H9 (cell line): Measurements from ENCODE around the gene TUBGCP6. TPM values are rescaled to one million over a fixed set of nuclear protein-coding genes. Genes with fewer than 3 reads are reported as not detected.

ENCODE experiments used
- DNase-seq: peaks from one replicate; pipeline ENCODE4 v3.0.0-alpha.2; 2017
- H2AFZ ChIP-seq: one replicate; pipeline ENCODE4 v1.6.1; 2013; ENCODE audit warnings: mild to moderate bottlenecking, low read length, control low read depth, moderate library complexity
- H2AK5ac ChIP-seq: 2 replicates; pipeline ENCODE4 v1.6.1; 2013; ENCODE audit warnings: low read length, control low read depth, mixed read lengths; ENCODE audit not compliant: insufficient read length
- H2BK120ac ChIP-seq: one replicate; pipeline ENCODE4 v1.6.1; 2013; ENCODE audit warnings: low read depth, mild to moderate bottlenecking, low read length, control low read depth, inconsistent platforms; ENCODE audit not compliant: poor library complexity, severe bottlenecking
- H2BK12ac ChIP-seq: 2 replicates; pipeline ENCODE4 v1.6.1; 2013; ENCODE audit warnings: low read length, control low read depth, mixed read lengths, low read depth; ENCODE audit not compliant: insufficient read length
- H2BK15ac ChIP-seq: 2 replicates; pipeline ENCODE4 v1.6.1; 2013; ENCODE audit warnings: low read depth, low read length, control low read depth
- H2BK20ac ChIP-seq: one replicate; pipeline ENCODE4 v1.6.1; 2013; ENCODE audit warnings: low read depth, mild to moderate bottlenecking, low read length, control low read depth, inconsistent platforms; ENCODE audit not compliant: poor library complexity, severe bottlenecking
- H2BK5ac ChIP-seq: 2 replicates; pipeline ENCODE4 v1.6.1; 2013; ENCODE audit warnings: low read length, control low read depth, mixed read lengths; ENCODE audit not compliant: insufficient read length
- H3K14ac ChIP-seq: 2 replicates; pipeline ENCODE4 v1.6.1; 2013; ENCODE audit warnings: low read length, control low read depth; ENCODE audit not compliant: insufficient read depth
- H3K18ac ChIP-seq: 2 replicates; pipeline ENCODE4 v1.6.1; 2013; ENCODE audit warnings: low read depth, mild to moderate bottlenecking, mixed read lengths, low read length, control low read depth; ENCODE audit not compliant: insufficient read length
- H3K23ac ChIP-seq: 2 replicates; pipeline ENCODE4 v1.6.1; 2013; ENCODE audit warnings: low read length, control low read depth, mixed read lengths, low read depth; ENCODE audit not compliant: insufficient read length
- H3K23me2 ChIP-seq: 2 replicates; pipeline ENCODE4 v1.6.1; 2013; ENCODE audit warnings: low read depth, mild to moderate bottlenecking, mixed read lengths, low read length, control low read depth; ENCODE audit not compliant: insufficient read length, poor library complexity, severe bottlenecking
- H3K27ac ChIP-seq: 2 replicates; pipeline ENCODE4 v1.5.1; 2013; ENCODE audit warnings: low read length, control low read depth, mixed read lengths, low read depth; ENCODE audit not compliant: insufficient read length
- H3K27me3 ChIP-seq: 2 replicates; pipeline ENCODE4 v1.6.1; 2013; ENCODE audit warnings: low read length, control low read depth, inconsistent platforms; ENCODE audit not compliant: insufficient read depth
- H3K4ac ChIP-seq: 2 replicates; pipeline ENCODE4 v1.6.1; 2013; ENCODE audit warnings: low read depth, mild to moderate bottlenecking, control low read depth, inconsistent platforms, low read length, moderate library complexity
- H3K4me1 ChIP-seq: 2 replicates; pipeline ENCODE4 v1.6.1; 2013; ENCODE audit warnings: low read length, control low read depth, inconsistent platforms; ENCODE audit not compliant: insufficient read depth
- H3K4me2 ChIP-seq: 2 replicates; pipeline ENCODE4 v1.6.1; 2013; ENCODE audit warnings: low read length, control low read depth, mixed read lengths; ENCODE audit not compliant: insufficient read length, insufficient read depth
- H3K56ac ChIP-seq: 2 replicates; pipeline ENCODE4 v1.6.1; 2013; ENCODE audit warnings: low read depth, mild to moderate bottlenecking, mixed read lengths, low read length, control low read depth; ENCODE audit not compliant: insufficient read length
- H3K79me1 ChIP-seq: 2 replicates; pipeline ENCODE4 v1.6.1; 2013; ENCODE audit warnings: low read depth, mild to moderate bottlenecking, moderate library complexity, low read length, control low read depth, inconsistent platforms; ENCODE audit not compliant: insufficient read depth, poor library complexity, severe bottlenecking
- H3K79me2 ChIP-seq: 2 replicates; pipeline ENCODE4 v1.6.1; 2013; ENCODE audit warnings: low read length, control low read depth, inconsistent platforms; ENCODE audit not compliant: insufficient read depth
- H3K9ac ChIP-seq: 2 replicates; pipeline ENCODE4 v1.6.1; 2013; ENCODE audit warnings: low read length, control low read depth, mixed read lengths; ENCODE audit not compliant: insufficient read length; ENCODE audit errors: extremely low read depth
- H3K9me3 ChIP-seq: one replicate; pipeline ENCODE4 v1.6.1; 2013; ENCODE audit warnings: low read depth, low read length, inconsistent platforms; ENCODE audit not compliant: control insufficient read depth
- H3T11ph ChIP-seq: one replicate; pipeline ENCODE4 v1.6.1; 2013; ENCODE audit warnings: mild to moderate bottlenecking, low read length, control low read depth, inconsistent platforms
- H4K20me1 ChIP-seq: one replicate; pipeline ENCODE4 v1.6.1; 2013; ENCODE audit not compliant: control insufficient read depth, insufficient read length, insufficient read depth
- H4K5ac ChIP-seq: 2 replicates; pipeline ENCODE4 v1.6.1; 2013; ENCODE audit warnings: low read depth, mild to moderate bottlenecking, mixed read lengths, low read length, control low read depth; ENCODE audit not compliant: insufficient read length
- H4K8ac ChIP-seq: replicated peaks from 2 replicates; pipeline ENCODE4 v1.6.1; 2013; ENCODE audit warnings: low read length, control low read depth, mixed read lengths, low read depth; ENCODE audit not compliant: insufficient read length
- H4K91ac ChIP-seq: 2 replicates; pipeline ENCODE4 v1.6.1; 2013; ENCODE audit warnings: low read depth, mild to moderate bottlenecking, moderate library complexity, mixed read lengths, low read length, control low read depth; ENCODE audit not compliant: insufficient read length
- H3K27ac Mint-ChIP-seq, 3 experiments: 2 replicates in 2 of 3; 3 replicates in 1 of 3; pipeline ENCODE4 v1.8.0; 2020 to 2021; ENCODE audit warnings: mixed read lengths in 3 of 3, mild to moderate bottlenecking in 1 of 3, moderate library complexity in 1 of 3
- H3K27me3 Mint-ChIP-seq: 2 replicates; pipeline ENCODE4 v1.8.0; 2021; ENCODE audit warnings: low read depth, mild to moderate bottlenecking, moderate library complexity, mixed read lengths
- H3K36me3 Mint-ChIP-seq, 3 experiments: 2 replicates in 2 of 3; 3 replicates in 1 of 3; pipeline ENCODE4 v1.8.0; 2020 to 2021; ENCODE audit warnings: low read depth in 3 of 3, mixed read lengths in 3 of 3; ENCODE audit not compliant: insufficient read depth in 1 of 3
- H3K4me1 Mint-ChIP-seq, 2 experiments: 2 replicates each; pipeline ENCODE4 v1.8.0; 2020; ENCODE audit warnings: mixed read lengths in 2 of 2
- H3K4me3 Mint-ChIP-seq, 2 experiments: 2 replicates in 1 of 2; 3 replicates in 1 of 2; pipeline ENCODE4 v1.8.0; 2020 to 2021; ENCODE audit warnings: mild to moderate bottlenecking in 2 of 2, mixed read lengths in 2 of 2, moderate library complexity in 1 of 2
- H3K9me3 Mint-ChIP-seq, 2 experiments: 2 replicates in 1 of 2; 3 replicates in 1 of 2; pipeline ENCODE4 v1.8.0; 2020; ENCODE audit warnings: mild to moderate bottlenecking in 2 of 2, mixed read lengths in 2 of 2, moderate library complexity in 1 of 2
- CTCF ChIP-seq: fragments of 200-600 bp; sonication (generic); conservative IDR thresholded peaks from 3 replicates; pipeline ENCODE4 v1.8.0; 2021; ENCODE audit warnings: antibody characterized with exemption, mild to moderate bottlenecking
- WGBS: extraction: QIAGEN DNeasy Blood & Tissue Kit; methylation state at CpG from one replicate; pipeline ENCODE4 v1.1.7; 2013; ENCODE audit warnings: missing lambda C conversion rate, low lambda C conversion rate, mixed read lengths; ENCODE audit not compliant: insufficient read length; ENCODE audit errors: extremely low coverage; 5-methylcytosine and 5-hydroxymethylcytosine counted together
- total RNA-seq: library from RNA; stranded (reverse); gene quantifications from 2 replicates; pipeline ENCODE4 v1.2.1, GENCODE V29; 2021

Gene TUBGCP6
- total RNA-seq, 1 experiment from 2014 or later: 29.0 TPM

- no CpG with 5 or more reads among the region's 45 CpGs for WGBS
- no peak overlapping the region for H3K27ac ChIP-seq
- no peak overlapping the region for H3T11ph ChIP-seq
- no peak overlapping the region for H3K23ac ChIP-seq
- Mint-ChIP-seq H3K27me3 (no peaks in the 10 kb centered on the region), H3K4me3 (no peak overlapping the region), H3K4me1 (peaks cover 5 to 9% of the 10 kb centered on the region in 2 experiments), H3K9me3 (no peaks in the 10 kb centered on the region), H3K27ac (no peak overlapping the region), H3K36me3 (peaks cover 22 to 75% (median 62%) of the 10 kb centered on the region in 3 experiments)
- no peak overlapping the region for H3K9ac ChIP-seq
- H4K20me1 ChIP-seq: peaks cover 3% of the 10 kb centered on the region
- H2AFZ ChIP-seq: no peak overlapping the region
- H2BK5ac ChIP-seq: no peak overlapping the region
- no peak overlapping the region for H3K4me2 ChIP-seq
- H4K91ac ChIP-seq: no peak overlapping the region
- H3K4me1 ChIP-seq: no peaks in the 10 kb centered on the region
- no peak overlapping the region for H3K18ac ChIP-seq
- H3K56ac ChIP-seq: no peak overlapping the region
- no peak overlapping the region for H2BK20ac ChIP-seq
- H3K23me2 ChIP-seq: no peaks in the 10 kb centered on the region
- H2BK15ac ChIP-seq: no peak overlapping the region
- H3K79me2 ChIP-seq: no peaks in the 10 kb centered on the region
- no peak for TF ChIP-seq CTCF
- no peak overlapping the region for H2BK12ac ChIP-seq
- H3K9me3 ChIP-seq: no peaks in the 10 kb centered on the region
- H3K4ac ChIP-seq: no peak overlapping the region
- no peaks in the 10 kb centered on the region for H3K27me3 ChIP-seq
- H2BK120ac ChIP-seq: no peak overlapping the region
- DNase-seq: no peak
- H3K14ac ChIP-seq: no peak overlapping the region
- H3K79me1 ChIP-seq: no peaks in the 10 kb centered on the region
- no peak overlapping the region for H2AK5ac ChIP-seq
- H4K5ac ChIP-seq: no peak overlapping the region
- no peak overlapping the region for H4K8ac ChIP-seq
Measured at GRCh38 chr22:50220603-50221409, 24.0 kb downstream of the TUBGCP6 start.
